OCI-LY3 (cell line): ENCODE data around the gene CHCHD10.

Experiments
- H2AFZ ChIP-seq: fragments of 200-600, 300-600 bp; shearing (Covaris generic); 2 replicates; pipeline ENCODE4 v1.6.0; 2014; ENCODE audit warnings: antibody characterized with exemption, low read depth, low read length
- H3K27ac ChIP-seq: fragments of 200-600, 300-600 bp; sonication (generic); 2 replicates; pipeline ENCODE4 v1.5.1; 2014; ENCODE audit warnings: mild to moderate bottlenecking, low read length, moderate library complexity, mixed read lengths
- H3K27me3 ChIP-seq: fragments of 200-600, 300-600 bp; sonication (generic); 2 replicates; pipeline ENCODE4 v1.6.1; 2014; ENCODE audit warnings: low read depth, low read length, mixed read lengths
- H3K36me3 ChIP-seq: fragments of 200-600, 300-600 bp; sonication (generic); replicated peaks from 2 replicates; pipeline ENCODE3; 2014; ENCODE audit warnings: low read depth, low read length, mixed read lengths
- H3K4me1 ChIP-seq: fragments of 300-600, 200-600 bp; sonication (generic); 2 replicates; pipeline ENCODE4 v1.6.1; 2014; ENCODE audit warnings: low read length, mixed read lengths
- H3K4me2 ChIP-seq: fragments of 200-600, 300-600 bp; sonication (generic); 2 replicates; pipeline ENCODE4 v1.6.1; 2014; ENCODE audit warnings: low read length, mixed read lengths
- H3K4me3 ChIP-seq: fragments of 300-600, 200-600 bp; sonication (generic); 2 replicates; pipeline ENCODE4 v1.5.1; 2014; ENCODE audit warnings: antibody characterized with exemption, mild to moderate bottlenecking, low read length, moderate library complexity
- H3K79me2 ChIP-seq: fragments of 300-600, 200-600 bp; shearing (Covaris generic); 2 replicates; pipeline ENCODE4 v1.6.1; 2014; ENCODE audit warnings: mild to moderate bottlenecking, low read length, mixed read lengths
- H3K9ac ChIP-seq: fragments of 300-600, 200-600 bp; shearing (Covaris generic); 2 replicates; pipeline ENCODE4 v1.6.0; 2014; ENCODE audit warnings: mild to moderate bottlenecking, low read length, moderate library complexity
- H3K9me3 ChIP-seq: fragments of 200-600, 300-600 bp; shearing (Covaris generic); 2 replicates; pipeline ENCODE4 v1.6.1; 2014; ENCODE audit warnings: low read length, mixed read lengths; ENCODE audit not compliant: insufficient read depth
- H4K20me1 ChIP-seq: fragments of 200-600, 300-600 bp; sonication (generic); 2 replicates; pipeline ENCODE4 v1.6.1; 2016; ENCODE audit warnings: low read length, mixed read lengths; ENCODE audit not compliant: insufficient read depth
- EZH2phosphoT487 ChIP-seq: fragments of 200-600 bp; shearing (Covaris generic); IDR thresholded peaks from 2 replicates; pipeline ENCODE4 v1.6.1; 2018; ENCODE audit warnings: antibody characterized with exemption, mixed run types, low read depth
- TF ChIP-seq, protein P1 (sequence below): fragments of 200-600, 300-600 bp; sonication (generic); IDR thresholded peaks from 2 replicates; pipeline ENCODE4 v1.5.1; 2014; ENCODE audit warnings: antibody characterized with exemption, low read length, low read depth

The CHCHD10 gene

DNA sequence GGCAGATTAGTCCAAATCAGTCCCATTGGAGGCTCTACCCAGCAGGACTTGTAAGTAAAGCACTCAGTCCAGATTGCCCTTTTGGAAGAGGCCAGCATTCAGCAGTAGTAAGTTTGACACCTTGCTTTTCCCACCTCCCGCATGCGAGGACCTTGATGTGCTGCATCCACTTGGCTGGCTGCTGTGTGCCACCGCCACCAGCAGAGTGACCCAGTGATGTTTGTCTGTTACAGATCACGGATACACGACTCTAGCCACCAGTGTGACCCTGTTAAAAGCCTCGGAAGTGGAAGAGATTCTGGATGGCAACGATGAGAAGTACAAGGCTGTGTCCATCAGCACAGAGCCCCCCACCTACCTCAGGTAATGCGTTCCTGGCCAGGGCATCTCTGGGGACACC lies 25.6 kb upstream of the CHCHD10 start:
- peaks cover 51% of the 10 kb centered on the region for H3K36me3 ChIP-seq
- H3K27me3 ChIP-seq = no peaks in the 10 kb centered on the region
- no peak overlapping the region for H3K27ac ChIP-seq
- H3K79me2 ChIP-seq = peaks cover 56% of the 10 kb centered on the region
- H3K9me3 ChIP-seq = no peaks in the 10 kb centered on the region
- peaks cover 34% of the 10 kb centered on the region for H4K20me1 ChIP-seq
- H2AFZ ChIP-seq = no peak overlapping the region
- TF ChIP-seq EZH2phosphoT487 = no peak
- TF ChIP-seq, protein P1, sequence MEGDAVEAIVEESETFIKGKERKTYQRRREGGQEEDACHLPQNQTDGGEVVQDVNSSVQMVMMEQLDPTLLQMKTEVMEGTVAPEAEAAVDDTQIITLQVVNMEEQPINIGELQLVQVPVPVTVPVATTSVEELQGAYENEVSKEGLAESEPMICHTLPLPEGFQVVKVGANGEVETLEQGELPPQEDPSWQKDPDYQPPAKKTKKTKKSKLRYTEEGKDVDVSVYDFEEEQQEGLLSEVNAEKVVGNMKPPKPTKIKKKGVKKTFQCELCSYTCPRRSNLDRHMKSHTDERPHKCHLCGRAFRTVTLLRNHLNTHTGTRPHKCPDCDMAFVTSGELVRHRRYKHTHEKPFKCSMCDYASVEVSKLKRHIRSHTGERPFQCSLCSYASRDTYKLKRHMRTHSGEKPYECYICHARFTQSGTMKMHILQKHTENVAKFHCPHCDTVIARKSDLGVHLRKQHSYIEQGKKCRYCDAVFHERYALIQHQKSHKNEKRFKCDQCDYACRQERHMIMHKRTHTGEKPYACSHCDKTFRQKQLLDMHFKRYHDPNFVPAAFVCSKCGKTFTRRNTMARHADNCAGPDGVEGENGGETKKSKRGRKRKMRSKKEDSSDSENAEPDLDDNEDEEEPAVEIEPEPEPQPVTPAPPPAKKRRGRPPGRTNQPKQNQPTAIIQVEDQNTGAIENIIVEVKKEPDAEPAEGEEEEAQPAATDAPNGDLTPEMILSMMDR = no peak
- no peak overlapping the region for H3K4me2 ChIP-seq
- no peak overlapping the region for H3K4me3 ChIP-seq
- H3K9ac ChIP-seq = no peak overlapping the region
- H3K4me1 ChIP-seq = peaks cover 35% of the 10 kb centered on the region

DNA sequence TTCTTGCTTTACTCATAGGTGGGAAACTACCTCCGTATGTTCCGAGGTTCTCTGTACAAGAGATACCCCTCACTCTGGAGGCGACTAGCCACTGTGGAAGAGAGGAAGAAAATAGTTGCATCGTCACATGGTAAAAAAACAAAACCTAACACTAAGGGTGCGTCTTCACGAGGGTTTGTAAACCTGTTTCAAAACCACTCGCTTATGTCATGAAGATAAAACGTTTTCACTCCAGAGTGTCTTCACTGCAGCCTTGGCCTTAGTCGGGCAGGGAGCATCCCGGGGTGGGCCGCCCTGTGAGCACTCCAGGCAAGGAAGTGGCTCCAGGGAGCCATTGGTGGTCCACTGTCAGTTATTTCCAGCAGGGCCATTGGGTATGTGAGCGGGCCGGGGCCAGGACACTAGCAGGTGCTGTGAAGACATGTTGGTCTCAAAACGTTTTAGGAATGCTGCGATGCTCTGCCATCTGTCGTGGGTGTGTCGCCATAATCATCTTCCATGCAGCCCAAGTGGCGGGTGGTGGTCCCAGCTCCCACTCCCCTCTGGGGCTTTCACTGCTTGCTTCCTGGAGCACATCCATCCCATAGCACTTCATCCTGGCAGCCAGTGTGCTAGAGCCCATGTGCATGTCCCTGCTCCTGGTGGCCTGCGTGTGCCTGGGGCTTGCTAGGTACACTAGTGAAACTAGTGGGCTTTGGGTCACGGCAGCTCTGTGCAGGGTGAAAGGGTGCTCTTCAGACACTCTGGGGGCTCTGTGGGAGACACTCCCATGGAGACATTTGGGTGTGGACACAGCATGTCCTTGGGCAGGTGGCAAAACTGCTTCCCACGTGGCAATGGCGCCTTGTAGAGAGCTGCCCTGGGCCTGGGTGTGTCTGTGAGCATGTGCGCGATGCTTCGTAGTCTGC lies 24.2 kb upstream of the CHCHD10 start:
- no peaks in the 10 kb centered on the region for H3K27me3 ChIP-seq
- peaks cover 62% of the 10 kb centered on the region for H3K79me2 ChIP-seq
- H3K36me3 ChIP-seq = peaks cover 43% of the 10 kb centered on the region
- no peak overlapping the region for H2AFZ ChIP-seq
- H3K9me3 ChIP-seq = no peaks in the 10 kb centered on the region
- peaks cover 38% of the 10 kb centered on the region for H3K4me1 ChIP-seq
- H3K4me2 ChIP-seq = no peak overlapping the region
- H3K27ac ChIP-seq = no peak overlapping the region
- peaks cover 44% of the 10 kb centered on the region for H4K20me1 ChIP-seq
- no peak for TF ChIP-seq EZH2phosphoT487
- H3K9ac ChIP-seq = no peak overlapping the region
- no peak overlapping the region for H3K4me3 ChIP-seq

DNA sequence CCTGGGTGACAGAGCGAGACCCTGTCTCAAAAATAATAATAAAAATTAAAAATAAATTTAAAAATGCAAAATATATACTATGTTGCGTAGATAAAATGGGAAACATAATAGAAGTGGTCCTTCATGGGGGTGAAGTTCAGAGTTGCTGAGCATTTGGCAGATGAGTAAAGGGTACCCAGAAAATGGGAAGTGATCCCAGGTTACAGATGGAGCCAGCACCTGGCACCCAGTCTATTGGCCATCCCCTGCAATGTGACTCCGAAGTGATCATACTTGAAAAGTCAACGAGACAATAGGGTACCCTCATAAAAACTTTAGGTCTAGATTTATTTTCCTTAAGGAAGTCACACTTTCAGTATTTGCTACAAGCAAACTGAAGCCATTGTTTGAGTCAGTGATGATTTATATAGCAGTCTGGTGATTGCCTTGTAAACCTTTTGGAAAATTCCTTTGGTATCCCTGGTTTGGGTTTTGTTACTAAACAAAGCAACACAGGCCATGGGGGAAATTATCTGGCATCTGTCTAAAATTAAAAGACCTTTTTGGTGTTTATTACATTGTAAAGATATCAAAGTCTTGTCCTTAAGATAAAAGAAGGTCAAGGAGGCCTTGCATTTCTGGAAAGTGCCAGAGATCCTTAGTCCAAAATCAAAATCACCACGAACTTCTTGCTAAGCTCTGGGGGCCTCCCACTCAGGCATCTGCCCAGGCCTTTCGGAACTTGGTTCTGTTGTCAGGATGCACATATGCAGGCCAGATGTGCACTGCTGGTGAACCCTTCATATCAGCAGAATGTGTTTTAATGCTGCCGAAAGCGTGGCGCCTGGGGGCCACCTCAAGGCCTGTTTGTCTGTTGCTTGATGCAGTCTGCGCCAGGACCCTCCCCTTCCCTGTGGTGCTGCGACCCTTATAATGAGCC lies 23.3 kb upstream of the CHCHD10 start:
- Histone ChIP-seq H3K27ac (peak overlapping the region; percentile 41), H2AFZ (no peak overlapping the region), H3K4me1 (peaks cover 43% of the 10 kb centered on the region), H4K20me1 (peaks cover 44% of the 10 kb centered on the region), H3K4me2 (peak overlapping the region; percentile 44), H3K4me3 (no peak overlapping the region), H3K79me2 (peaks cover 62% of the 10 kb centered on the region), H3K36me3 (peaks cover 40% of the 10 kb centered on the region), H3K27me3 (no peaks in the 10 kb centered on the region), H3K9ac (0 out of 2 replicates have a peak overlapping the region, but pooled peaks have one; percentile 7), H3K9me3 (no peaks in the 10 kb centered on the region)
- no peak for TF ChIP-seq EZH2phosphoT487
- TF ChIP-seq, protein P1 = no peak

DNA sequence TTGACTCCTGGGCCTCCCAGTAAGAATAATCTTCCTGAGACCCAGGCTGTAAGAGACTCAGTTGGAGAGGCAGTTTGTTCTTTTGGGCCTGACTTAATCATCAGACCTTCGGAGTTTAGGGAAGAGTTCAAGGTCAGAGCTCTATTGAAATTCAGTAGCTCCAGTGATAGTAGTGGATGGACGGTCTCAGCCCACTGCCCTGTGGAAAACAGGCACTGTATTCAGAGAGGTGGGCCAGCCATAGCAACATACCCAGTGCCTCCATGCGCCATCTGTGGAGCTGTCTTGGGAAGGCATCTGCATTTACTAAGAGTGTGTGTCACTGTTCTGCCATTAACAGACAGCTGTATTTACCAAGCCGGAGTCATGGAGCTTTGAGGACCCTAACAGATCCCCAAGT lies 21.9 kb upstream of the CHCHD10 start:
- H3K4me2 ChIP-seq = peak overlapping the region; percentile 32
- H3K36me3 ChIP-seq = peaks cover 33% of the 10 kb centered on the region
- no peaks in the 10 kb centered on the region for H3K27me3 ChIP-seq
- no peak overlapping the region for H3K9ac ChIP-seq
- H3K79me2 ChIP-seq = peaks cover 62% of the 10 kb centered on the region
- no peak overlapping the region for H3K4me3 ChIP-seq
- no peak overlapping the region for H2AFZ ChIP-seq
- peaks cover 44% of the 10 kb centered on the region for H4K20me1 ChIP-seq
- no peaks in the 10 kb centered on the region for H3K9me3 ChIP-seq
- no peak for TF ChIP-seq EZH2phosphoT487
- TF ChIP-seq, protein P1 = peak; percentile 24; the same call in 1 of the 2 replicates
- peaks cover 44% of the 10 kb centered on the region for H3K4me1 ChIP-seq
- H3K27ac ChIP-seq = peak overlapping the region; percentile 32
